Astrocyte of the cerebellum (primary cell): ENCODE measurements around the gene BORCS5.

Experiments
- DNase-seq: peaks from one replicate; pipeline ENCODE4 v3.0.0-alpha.2; 2011; ENCODE audit warnings: low read depth
- H3K4me3 ChIP-seq: 2 replicates; pipeline ENCODE4 v1.5.1; 2011; ENCODE audit warnings: mild to moderate bottlenecking, low read depth, low read length, moderate library complexity
- in situ Hi-C: cut with HindIII; loops from 2 replicates; pipeline ENCODE4 v1.10.0; 2017; ENCODE audit warnings: low sequenced_read_pairs
- TF ChIP-seq, protein P1 (sequence below): IDR thresholded peaks from 2 replicates; pipeline ENCODE4 v1.5.1; 2012; ENCODE audit warnings: low read length, low read depth, moderate library complexity, mild to moderate bottlenecking; ENCODE audit errors: missing control alignments

Gene BORCS5

DNA sequence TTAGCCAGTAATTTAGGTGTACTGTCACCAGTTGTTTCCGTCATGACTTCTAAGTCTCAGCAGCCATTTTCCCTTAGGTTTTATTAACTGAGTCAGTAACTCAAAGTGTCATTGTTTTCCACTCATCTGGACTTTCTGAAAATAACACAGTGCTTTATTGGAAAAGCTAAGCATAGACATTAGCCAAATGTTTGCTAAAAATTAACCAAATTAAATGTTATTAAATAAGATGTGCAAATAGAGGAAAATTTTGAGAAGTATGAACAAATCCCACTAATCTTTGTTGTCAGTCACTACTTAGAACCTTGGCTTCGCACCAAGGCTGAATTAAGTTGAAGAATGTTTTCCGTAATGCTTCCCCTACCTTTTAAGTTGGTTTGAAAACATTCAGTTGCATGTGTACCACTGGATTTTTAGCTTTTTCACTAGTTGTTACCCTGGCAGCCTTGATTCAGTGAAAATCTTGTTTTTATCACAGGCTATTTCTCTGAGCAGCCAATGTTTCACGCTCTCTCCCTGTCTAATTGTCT, 43.0 kb downstream of the BORCS5 start:
- no peak for DNase-seq
- TF ChIP-seq, protein P1, sequence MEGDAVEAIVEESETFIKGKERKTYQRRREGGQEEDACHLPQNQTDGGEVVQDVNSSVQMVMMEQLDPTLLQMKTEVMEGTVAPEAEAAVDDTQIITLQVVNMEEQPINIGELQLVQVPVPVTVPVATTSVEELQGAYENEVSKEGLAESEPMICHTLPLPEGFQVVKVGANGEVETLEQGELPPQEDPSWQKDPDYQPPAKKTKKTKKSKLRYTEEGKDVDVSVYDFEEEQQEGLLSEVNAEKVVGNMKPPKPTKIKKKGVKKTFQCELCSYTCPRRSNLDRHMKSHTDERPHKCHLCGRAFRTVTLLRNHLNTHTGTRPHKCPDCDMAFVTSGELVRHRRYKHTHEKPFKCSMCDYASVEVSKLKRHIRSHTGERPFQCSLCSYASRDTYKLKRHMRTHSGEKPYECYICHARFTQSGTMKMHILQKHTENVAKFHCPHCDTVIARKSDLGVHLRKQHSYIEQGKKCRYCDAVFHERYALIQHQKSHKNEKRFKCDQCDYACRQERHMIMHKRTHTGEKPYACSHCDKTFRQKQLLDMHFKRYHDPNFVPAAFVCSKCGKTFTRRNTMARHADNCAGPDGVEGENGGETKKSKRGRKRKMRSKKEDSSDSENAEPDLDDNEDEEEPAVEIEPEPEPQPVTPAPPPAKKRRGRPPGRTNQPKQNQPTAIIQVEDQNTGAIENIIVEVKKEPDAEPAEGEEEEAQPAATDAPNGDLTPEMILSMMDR: no peak
- no peak overlapping the region for H3K4me3 ChIP-seq
- in situ Hi-C loops: loop anchor here (25.0 kb wide), 1 partner anchor 312 kb away; the partner anchor contains the start of gene CDKN1B

DNA sequence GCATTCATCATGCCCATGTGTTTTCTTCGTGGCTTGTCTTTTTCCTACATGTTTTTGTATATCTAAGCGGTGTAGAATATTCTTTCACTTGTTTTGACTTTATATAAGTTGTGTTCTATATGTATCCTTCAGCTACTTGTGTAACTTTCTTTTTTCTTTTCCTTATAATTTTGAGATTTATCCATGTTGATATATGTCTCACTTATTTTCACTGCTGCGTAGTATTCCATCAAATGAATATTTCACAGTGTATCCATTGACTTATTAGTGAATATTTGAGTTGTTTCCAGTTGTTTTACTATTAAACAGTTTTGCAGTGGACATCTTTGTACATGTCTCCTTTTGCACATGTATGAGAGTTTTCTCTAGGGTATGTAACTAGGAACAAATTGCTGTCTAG, 43.9 kb downstream of the BORCS5 start:
- TF ChIP-seq, protein P1: no peak
- in situ Hi-C loops: no loop called here
- no peak overlapping the region for H3K4me3 ChIP-seq
- DNase-seq: no peak

DNA sequence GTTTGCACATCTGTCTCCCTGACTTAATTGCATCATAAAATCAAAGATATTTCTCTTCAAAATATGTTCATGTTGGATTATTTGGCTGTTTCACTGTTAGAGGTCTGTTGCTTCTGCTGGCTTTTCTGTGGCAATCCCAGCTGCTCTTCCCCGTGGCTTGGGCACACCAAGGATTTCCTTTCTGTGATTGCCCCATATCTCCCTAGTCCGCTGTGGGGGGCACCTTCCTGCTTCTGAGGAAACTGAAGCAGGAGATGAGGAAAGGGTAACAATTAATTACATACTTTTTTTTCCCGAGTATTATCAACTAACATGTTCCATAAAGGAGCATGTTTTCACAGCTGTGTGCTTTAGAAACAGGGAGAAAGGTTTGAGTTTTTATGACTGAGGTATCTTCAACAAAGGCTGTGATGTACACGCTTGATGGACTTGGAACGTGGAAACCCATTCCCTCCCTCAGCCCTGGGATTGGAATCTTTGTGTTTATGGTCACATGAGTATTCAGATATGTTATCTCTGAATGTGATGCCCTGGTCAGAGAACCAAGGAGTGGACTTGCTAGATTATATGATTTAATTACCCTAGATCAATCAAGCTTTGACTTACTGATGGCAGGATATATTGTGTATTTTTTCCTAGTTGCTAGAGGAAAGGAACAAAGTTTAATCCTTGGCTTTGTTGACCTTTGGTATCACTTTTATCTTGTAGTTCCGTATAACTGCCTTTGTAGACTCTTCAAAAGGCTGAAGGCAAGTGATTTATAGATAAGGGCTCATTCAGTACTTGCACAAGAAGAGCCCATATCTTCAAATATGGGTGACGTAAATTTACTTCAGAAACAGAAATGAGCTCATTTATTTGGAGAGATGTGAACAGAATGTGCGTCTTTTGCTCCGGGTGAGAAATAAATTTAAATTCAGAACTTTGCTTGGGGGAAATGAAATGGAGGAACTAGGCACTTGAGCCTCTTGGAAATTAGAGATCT, 46.7 kb downstream of the BORCS5 start:
- TF ChIP-seq, protein P1: no peak
- no peak for DNase-seq
- in situ Hi-C loops: no loop called here
- H3K4me3 ChIP-seq: no peak overlapping the region

DNA sequence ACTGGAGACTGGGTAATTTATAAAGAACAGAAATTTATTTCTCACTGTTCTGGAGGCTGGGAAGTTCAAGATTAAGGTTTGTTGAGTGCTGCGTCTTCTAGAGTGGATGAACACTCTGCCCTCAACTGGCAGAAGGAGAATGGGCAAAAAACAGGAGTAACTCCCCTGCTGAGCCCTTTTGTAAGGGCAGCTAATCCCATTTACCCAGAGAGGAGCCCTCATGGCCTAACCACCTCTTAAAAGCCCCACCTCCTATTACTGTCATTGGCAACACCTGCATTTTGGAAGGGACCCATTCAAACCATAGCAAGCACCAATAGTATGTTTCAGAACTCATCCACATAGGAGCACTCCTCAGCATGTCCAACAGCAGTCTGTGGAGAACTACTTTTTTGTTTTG, 47.4 kb downstream of the BORCS5 start:
- H3K4me3 ChIP-seq: no peak overlapping the region
- DNase-seq: no peak
- TF ChIP-seq, protein P1: no peak
- in situ Hi-C loops: no loop called here

DNA sequence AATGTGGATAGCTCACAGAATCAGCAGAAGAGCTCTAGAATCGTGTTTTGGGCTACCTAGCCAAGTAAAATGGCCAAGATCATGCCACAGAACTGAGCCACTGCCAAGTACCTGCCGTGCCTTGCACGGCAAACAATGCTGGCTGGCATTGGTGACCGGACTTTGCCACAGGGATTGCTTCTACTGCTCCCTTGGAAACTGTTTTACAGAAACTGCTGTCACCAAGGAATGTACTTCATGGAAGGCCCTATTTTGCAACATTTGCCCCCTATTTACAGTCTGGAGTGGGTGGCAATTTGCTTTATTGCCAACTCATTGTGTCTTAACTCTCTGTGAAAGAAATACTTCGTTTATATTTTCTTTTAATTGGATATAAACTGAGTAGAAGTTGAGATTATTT, 49.0 kb downstream of the BORCS5 start:
- DNase-seq: no peak
- in situ Hi-C loops: no loop called here
- TF ChIP-seq, protein P1: no peak
- no peak overlapping the region for H3K4me3 ChIP-seq

DNA sequence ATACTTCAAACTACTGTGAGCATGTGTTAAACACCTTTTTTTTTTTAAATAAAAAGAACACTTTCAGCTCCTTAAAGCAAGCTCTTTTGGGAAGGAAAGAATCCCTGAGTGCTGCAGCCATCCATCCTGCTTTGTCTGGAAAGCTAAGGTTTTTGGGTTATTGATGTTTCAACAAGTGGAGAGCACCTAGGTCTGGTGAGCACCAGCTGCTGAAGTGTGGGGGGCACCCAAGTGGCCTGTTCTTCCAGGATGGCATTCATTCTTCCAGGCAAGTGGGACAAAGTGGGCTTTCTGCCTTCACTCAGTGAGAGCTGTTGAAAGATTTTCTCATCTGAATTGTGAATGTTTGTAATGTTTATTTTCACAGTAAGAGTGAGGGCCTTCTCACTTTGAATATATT, 49.9 kb downstream of the BORCS5 start:
- in situ Hi-C loops: no loop called here

More for the DNA sequence above, 49.9 kb downstream of the BORCS5 start:
- no peak for DNase-seq
- no peak overlapping the region for H3K4me3 ChIP-seq
- TF ChIP-seq, protein P1: no peak
